ENCODE measurements around the gene CLTRN.

DNA sequence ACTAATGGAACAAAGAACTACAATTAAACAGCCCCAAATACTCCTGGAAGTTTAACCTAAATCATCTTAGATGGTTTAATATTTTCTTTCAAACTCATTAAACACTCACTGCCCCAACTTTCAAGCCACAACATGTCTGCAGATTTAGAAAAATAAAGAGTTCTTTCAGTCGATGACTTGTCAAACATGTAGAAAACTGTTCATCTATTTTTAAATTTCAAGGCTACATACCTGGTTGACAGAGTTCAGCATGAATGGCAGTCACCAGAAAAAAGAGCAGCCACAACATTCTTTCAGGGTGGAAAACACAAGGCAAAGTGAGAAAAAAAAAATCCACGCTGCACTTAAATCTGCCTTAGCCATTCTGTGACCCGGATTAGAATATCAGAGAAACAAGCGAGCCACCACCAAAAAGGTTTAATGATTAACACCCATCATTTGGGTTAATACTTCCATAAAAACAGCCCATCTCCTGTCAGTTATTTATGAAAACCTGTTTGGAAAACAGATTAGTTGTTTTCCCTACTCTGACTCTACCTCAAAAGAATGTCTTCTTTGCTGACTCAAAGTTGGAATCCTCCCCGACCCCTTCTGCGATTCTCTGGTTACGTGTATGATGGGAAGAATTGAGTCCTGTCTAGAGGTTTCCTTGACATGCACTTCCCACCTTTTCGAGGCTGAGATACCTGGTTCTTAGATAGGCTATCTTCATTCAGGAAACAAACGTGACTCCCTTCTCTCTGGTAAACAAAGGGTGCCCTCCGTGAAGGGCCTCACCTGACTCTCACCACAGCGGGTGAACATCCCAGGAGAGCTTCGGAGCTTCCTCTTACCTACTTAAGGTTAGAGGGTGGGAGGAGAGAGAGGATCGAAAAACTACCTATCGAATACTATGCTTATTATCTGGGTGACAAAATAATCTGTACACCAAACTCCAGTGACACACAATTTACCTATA lies at the start of gene CLTRN:
- TF ChIP-seq, protein P1, sequence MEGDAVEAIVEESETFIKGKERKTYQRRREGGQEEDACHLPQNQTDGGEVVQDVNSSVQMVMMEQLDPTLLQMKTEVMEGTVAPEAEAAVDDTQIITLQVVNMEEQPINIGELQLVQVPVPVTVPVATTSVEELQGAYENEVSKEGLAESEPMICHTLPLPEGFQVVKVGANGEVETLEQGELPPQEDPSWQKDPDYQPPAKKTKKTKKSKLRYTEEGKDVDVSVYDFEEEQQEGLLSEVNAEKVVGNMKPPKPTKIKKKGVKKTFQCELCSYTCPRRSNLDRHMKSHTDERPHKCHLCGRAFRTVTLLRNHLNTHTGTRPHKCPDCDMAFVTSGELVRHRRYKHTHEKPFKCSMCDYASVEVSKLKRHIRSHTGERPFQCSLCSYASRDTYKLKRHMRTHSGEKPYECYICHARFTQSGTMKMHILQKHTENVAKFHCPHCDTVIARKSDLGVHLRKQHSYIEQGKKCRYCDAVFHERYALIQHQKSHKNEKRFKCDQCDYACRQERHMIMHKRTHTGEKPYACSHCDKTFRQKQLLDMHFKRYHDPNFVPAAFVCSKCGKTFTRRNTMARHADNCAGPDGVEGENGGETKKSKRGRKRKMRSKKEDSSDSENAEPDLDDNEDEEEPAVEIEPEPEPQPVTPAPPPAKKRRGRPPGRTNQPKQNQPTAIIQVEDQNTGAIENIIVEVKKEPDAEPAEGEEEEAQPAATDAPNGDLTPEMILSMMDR (conservative IDR thresholded peaks at IDR 0.05), result no peak
- no peak for TF ChIP-seq ZFX (IDR thresholded peaks at IDR 0.05)

Data from C4-2B (cell line).